22Rv1 (cell line): ENCODE results near the gene SKOR1.

ENCODE experiments used
- CTCF ChIP-seq: fragments of 450-650 bp; IDR thresholded peaks from 2 replicates; pipeline ENCODE4 v1.5.1; 2017; ENCODE audit warnings: mild to moderate bottlenecking
- ZFX ChIP-seq: fragments of 450-650 bp; IDR thresholded peaks from 2 replicates; pipeline ENCODE4 v1.6.1; 2017; ENCODE audit warnings: antibody characterized with exemption, borderline replicate concordance

- TF ChIP-seq CTCF (no peak), ZFX (no peak)
Observed at GRCh38 chr15:67869701-67870100, 44.4 kb downstream of the SKOR1 start.
